Right atrium auricular region (tissue), 2 donors: ENCODE data around the gene CMTR1. TPM values are rescaled to one million over a fixed set of nuclear protein-coding genes. Genes with fewer than 3 reads are reported as not detected.

Experiments used
- DNase-seq: peaks from one replicate; pipeline ENCODE4 v3.0.0-alpha.2; 2019; ENCODE audit warnings: low spot score
- H3K27ac ChIP-seq, 2 donors: fragments of 200-600 bp; sonication (generic); 1 replicate in 1 of 2; 2 replicates in 1 of 2; pipeline ENCODE4 v1.5.1; 2016 to 2019
- H3K27me3 ChIP-seq, 2 donors: fragments of 200-600 bp; sonication (generic); one replicate each; pipeline versions ENCODE4 v1.5.1 to v1.6.0; 2017 to 2019
- H3K36me3 ChIP-seq: fragments of 200-600 bp; sonication (generic); one replicate; pipeline ENCODE4 v1.5.1; 2016
- H3K4me1 ChIP-seq, 2 donors: fragments of 200-600 bp; sonication (generic); one replicate each; pipeline versions ENCODE4 v1.5.1 to v1.6.0; 2017 to 2019
- H3K4me3 ChIP-seq, 2 donors: fragments of 200-600 bp; sonication (generic); 1 replicate in 1 of 2; 2 replicates in 1 of 2; pipeline ENCODE4 v1.5.1; 2017 to 2019; ENCODE audit warnings: mild to moderate bottlenecking in 1 of 2, moderate library complexity in 1 of 2
- H3K9me3 ChIP-seq, 2 donors: fragments of 200-600 bp; sonication (generic); one replicate each; pipeline ENCODE4 v1.5.1; 2019
- CTCF ChIP-seq, 2 donors: fragments of 200-600 bp; sonication (generic); IDR thresholded peaks; one replicate each; pipeline ENCODE4 v1.5.1; 2019; ENCODE audit warnings: antibody characterized with exemption in 2 of 2
- total RNA-seq, 2 donors: library from RNA; depleted of rRNA; stranded (reverse); fragments of >200 nt; gene quantifications; one replicate each; pipeline ENCODE4 v1.1.0, GENCODE V29; 2016

CMTR1 gene, protein sequence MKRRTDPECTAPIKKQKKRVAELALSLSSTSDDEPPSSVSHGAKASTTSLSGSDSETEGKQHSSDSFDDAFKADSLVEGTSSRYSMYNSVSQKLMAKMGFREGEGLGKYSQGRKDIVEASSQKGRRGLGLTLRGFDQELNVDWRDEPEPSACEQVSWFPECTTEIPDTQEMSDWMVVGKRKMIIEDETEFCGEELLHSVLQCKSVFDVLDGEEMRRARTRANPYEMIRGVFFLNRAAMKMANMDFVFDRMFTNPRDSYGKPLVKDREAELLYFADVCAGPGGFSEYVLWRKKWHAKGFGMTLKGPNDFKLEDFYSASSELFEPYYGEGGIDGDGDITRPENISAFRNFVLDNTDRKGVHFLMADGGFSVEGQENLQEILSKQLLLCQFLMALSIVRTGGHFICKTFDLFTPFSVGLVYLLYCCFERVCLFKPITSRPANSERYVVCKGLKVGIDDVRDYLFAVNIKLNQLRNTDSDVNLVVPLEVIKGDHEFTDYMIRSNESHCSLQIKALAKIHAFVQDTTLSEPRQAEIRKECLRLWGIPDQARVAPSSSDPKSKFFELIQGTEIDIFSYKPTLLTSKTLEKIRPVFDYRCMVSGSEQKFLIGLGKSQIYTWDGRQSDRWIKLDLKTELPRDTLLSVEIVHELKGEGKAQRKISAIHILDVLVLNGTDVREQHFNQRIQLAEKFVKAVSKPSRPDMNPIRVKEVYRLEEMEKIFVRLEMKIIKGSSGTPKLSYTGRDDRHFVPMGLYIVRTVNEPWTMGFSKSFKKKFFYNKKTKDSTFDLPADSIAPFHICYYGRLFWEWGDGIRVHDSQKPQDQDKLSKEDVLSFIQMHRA
- 10 to 100 TPM; 20.4 to 21.1 TPM for total RNA-seq

DNA sequence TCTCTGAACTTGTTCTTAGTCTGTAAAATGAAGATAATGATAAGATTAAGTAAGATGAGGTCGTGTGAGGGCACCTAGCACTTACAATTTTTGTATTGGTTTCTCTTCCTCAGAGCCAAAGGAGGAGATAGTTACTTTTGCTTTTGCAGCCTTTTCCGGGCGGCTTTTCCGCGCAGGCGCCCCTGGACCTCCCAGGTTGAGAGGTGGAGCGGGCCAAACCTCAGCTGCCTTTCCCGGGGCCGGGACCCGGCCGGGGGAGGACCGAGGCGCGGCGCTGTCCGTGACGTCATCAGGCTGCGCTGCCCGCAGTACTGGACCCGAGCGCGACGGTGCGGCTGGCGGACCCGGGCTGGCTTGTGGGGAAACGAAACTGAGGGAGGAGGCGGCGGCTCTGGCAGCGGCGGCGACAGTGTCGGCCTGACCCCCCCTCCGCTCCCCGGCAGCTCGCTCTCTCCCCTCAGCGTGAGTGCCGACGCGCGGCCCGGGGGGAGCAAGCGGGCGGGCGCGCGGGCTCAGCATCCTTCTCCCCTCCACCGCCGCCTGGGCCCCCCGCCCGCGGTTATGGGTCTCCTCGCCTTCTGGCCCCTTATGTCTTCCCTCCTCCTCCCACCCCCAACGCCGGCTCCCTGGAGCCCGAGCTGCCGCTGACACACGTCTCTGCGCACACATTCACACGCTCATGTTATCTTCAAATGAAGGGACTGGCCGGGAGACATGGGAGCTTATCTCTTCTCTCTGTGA, at the start of gene CMTR1:
Gene CMTR1, plus strand, starts transcription at position 306 of the 741 bp plus-strand sequence. CDS start 2,409 bp downstream, outside the sequence.
- no peaks in the 10 kb centered on the region for H3K9me3 ChIP-seq
- peak in 1 of 2 donors; percentile 15 for TF ChIP-seq CTCF (IDR thresholded peaks at IDR 0.05)

GRCh38 chr6:37388578-37388977, 44.4 kb upstream of the CMTR1 start:
- H3K9me3 ChIP-seq: no peaks in the 10 kb centered on the region
- no peak for DNase-seq
- H3K36me3 ChIP-seq: peaks cover 25% of the 10 kb centered on the region
- H3K4me1 ChIP-seq: no peaks in the 10 kb centered on the region
- no peak overlapping the region for H3K27ac ChIP-seq
- TF ChIP-seq CTCF (IDR thresholded peaks at IDR 0.05): no peak
- H3K4me3 ChIP-seq: no peak overlapping the region
- H3K27me3 ChIP-seq: no peaks in the 10 kb centered on the region

More for the DNA sequence above, at the start of gene CMTR1:
- Histone ChIP-seq H3K27ac (peak within 1 kb of the TSS; percentile 91 to 93), H3K27me3 (no peaks in the 10 kb centered on the region), H3K36me3 (peaks cover 27% of the 10 kb centered on the region), H3K4me1 (peaks cover 0 to 25% of the 10 kb centered on the region in 2 donors), H3K4me3 (peak within 1 kb of the TSS; percentile 83 to 90)
- DNase-seq: peak; percentile 95

- Histone ChIP-seq H3K9me3 (no peaks in the 10 kb centered on the region), H3K4me1 (no peaks in the 10 kb centered on the region), H3K4me3 (no peak overlapping the region), H3K36me3 (peaks cover 25% of the 10 kb centered on the region), H3K27me3 (no peaks in the 10 kb centered on the region), H3K27ac (no peak overlapping the region)
- TF ChIP-seq CTCF (IDR thresholded peaks at IDR 0.05): no peak
- DNase-seq: no peak
These were observed 43.2 kb upstream of the CMTR1 start for GRCh38 chr6:37389857-37390256.

DNA sequence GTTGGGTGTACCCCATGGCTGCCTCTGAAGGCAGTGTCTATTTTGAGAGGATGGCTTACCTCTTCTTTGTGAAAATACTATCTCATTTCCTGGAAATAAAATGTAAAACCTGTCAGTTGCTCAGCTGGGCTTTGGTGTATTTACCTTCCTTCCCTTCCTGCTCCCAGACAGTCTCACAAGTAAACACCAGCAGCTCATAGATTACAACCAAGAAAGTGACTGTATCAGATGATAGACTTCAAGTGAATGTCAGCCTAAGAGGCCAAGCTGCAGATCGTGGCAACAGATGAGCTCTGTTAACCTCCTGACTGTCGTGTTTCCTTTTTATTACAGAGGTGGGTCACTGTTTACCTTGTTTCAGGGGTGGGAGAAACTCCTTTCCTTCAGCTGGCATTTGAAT, 41.9 kb upstream of the CMTR1 start:
- Histone ChIP-seq H3K27me3 (no peaks in the 10 kb centered on the region), H3K4me1 (no peaks in the 10 kb centered on the region), H3K4me3 (no peak overlapping the region), H3K36me3 (peaks cover 25% of the 10 kb centered on the region), H3K9me3 (no peaks in the 10 kb centered on the region), H3K27ac (no peak overlapping the region)
- no peak for DNase-seq
- no peak for TF ChIP-seq CTCF (IDR thresholded peaks at IDR 0.05)

DNA sequence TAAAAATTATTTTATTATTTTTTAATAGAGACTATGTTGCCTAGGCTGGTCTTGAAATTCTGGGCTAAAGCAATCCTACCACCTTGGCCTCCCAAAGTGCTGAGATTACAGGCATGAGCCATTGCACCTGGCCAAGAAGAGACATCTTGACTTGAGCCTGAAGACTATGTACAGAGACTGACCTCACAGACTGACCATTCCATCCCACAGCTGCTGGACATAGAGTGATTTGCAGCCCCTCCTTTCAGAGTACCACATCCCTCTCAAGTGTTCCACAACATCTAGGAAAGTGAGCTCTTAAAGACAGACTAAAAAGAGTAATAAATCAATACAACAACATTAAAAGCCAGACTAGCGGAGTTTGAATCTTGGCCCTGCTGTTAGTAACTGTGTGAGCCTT, 40.2 kb upstream of the CMTR1 start:
- Histone ChIP-seq H3K4me1 (no peaks in the 10 kb centered on the region), H3K36me3 (peaks cover 25% of the 10 kb centered on the region), H3K9me3 (no peaks in the 10 kb centered on the region), H3K27ac (no peak overlapping the region), H3K4me3 (no peak overlapping the region), H3K27me3 (no peaks in the 10 kb centered on the region)
- DNase-seq: no peak
- TF ChIP-seq CTCF (IDR thresholded peaks at IDR 0.05): no peak
